HG02763 (cell line): ENCODE measurements around the gene KDM8.
"Not testable (repeated sequence)": the region's sequence is repeated elsewhere in the genome, so short reads cannot be mapped to it uniquely, and the experiment has no call there.

Source experiments
- ATAC-seq: cut with Tn5 transposase; IDR thresholded peaks from one replicate; pipeline ENCODE4 v1.9.1; 2021; ENCODE audit warnings: mild to moderate bottlenecking, moderate library complexity; ENCODE audit not compliant: unreplicated experiment

Gene KDM8

DNA sequence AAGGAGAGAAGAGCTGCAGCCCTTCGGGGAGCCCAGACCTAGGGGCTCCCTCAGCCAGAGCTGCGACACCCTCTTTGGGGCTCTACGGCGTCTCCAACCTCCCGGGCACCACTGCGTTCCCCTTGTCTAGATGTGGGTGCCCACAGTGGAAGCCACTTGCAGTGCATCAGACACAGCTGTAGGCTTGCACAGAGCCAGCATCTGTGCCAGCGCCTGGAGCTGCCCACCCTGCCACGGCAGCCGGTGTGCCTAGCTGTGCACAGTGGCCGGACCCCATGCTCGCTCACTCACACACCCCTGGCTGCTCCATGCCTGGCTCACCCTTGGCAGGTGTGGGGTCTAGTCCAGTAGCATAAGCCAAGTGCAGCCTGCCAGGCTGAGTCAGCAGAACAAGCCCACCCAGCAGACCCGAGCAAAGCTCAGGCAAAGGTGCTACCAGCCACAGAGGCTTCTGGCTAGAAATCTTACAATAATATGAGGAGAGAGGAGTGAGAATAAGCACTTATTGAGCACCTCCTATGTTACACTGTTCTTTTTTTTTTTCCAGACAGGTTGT, 12.9 kb upstream of the KDM8 start:
- ATAC-seq = no peak

DNA sequence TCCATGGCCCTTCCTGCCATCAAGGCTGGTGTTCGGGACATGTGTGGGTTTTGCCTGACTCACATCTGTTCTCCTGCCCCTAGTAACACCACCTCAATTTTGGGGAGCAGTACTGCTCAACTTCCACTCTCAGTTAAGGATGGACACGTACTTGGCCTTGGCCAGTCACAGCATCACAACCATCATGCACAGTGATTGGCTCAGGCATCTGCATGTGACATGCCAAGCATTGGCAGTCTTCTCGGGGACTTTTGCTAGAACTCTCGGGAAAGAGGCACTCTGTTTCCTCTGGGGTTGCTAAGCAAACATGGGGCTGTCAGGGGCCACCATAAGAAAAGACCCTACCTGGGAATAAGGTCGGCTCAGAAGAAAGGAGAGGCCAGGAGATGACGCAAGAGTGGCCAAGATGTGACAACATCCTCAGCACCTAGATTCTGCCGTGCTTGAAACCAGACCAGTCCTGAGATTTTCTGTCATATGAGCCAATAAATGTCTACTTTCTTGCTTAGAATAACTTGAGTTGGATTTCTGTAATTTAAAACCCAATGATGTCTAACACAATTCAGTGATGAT, 11.9 kb upstream of the KDM8 start:
- ATAC-seq = no peak

DNA sequence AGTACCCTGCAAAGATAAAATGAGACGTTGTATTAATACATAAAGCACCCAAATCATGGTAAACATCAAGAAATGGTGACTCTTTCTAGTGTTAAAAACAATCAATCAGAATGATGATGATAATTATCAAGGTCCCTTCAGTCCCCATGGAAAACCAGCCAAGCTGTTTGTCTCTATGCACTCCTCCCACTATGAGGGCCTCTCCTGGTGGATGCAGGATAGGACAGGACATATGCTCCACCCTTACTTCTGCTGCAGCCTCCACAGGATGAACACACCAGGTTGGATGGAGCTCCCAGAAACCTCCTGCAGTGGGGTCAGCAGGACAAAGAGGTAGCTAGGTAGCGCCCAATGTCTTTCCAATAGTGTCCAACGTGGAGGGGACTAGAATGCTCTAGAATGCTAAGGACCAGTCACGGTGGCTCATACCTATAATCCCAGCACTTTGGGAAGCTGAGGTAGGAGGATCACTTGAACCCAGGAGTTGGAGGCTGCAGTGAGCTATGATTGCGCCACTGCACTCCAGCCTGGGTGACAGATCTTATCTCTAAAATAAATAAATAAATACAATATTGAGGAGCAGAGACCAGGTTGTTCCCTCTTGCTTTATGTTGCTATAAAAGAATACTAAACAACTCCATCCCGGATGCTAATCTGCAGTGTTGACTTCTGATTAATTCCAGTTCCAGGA, 9.9 kb upstream of the KDM8 start:
- ATAC-seq = no peak

DNA sequence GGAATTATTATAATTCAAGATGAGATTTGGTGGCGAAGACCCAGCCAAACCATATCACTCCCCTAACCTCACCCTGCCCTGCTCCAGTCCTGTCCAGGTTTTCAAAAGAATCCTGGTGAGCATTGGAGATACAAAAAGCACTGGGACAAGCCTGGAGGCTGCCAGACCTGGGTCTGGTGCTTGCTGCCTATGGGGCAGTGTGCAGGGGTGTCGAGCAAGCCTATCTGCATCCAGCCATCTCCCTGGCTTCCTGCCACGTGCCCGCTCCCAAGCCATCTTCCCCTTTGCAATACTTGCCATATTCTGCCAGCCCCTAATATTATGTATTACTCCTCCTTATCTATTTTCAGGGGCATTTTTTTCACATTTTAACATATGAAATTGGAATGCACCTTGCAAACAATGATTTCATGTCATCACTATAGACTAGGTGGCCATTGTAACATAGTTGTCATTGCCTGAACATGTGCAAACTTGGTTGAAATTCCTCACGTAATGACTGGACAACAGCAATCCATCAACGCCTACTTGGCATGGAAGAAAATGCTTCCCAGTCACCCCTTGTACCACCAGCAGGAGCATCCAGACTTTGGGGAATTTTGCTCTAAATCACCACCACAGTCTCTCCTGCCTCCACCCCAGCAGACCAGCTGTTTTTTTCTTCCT, 8.1 kb upstream of the KDM8 start:
- no peak for ATAC-seq

DNA sequence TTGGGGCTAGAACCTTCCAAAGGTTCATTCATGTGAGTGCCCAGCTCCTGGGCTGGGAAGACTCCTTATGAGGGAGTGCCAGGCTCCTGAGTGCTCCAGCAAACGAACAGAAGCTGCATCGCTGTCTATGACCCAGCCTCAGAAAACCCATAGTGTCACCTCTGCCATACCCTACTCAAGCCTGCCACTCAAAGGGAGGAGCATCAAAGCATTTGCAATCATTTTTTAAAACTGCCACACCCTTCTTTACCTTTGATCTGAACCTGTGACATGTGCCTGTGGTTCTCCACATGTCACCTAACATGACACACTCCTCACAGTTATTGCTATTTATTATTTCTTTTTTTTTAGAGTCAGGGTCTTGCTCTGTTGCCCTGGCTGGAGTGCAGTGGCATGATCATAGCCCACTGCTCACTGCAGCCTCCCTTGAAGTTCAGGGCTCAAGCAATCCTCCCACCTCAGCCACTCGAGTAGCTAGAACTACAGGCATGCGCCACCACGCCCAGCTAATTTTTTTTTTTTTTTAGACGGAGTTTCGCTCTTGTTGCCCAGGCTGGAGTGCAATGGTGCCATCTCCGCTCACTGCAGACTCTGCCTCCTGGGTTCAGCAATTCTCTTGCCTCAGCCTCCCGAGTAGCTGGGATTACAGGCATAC, 7.3 kb upstream of the KDM8 start:
- no peak for ATAC-seq

DNA sequence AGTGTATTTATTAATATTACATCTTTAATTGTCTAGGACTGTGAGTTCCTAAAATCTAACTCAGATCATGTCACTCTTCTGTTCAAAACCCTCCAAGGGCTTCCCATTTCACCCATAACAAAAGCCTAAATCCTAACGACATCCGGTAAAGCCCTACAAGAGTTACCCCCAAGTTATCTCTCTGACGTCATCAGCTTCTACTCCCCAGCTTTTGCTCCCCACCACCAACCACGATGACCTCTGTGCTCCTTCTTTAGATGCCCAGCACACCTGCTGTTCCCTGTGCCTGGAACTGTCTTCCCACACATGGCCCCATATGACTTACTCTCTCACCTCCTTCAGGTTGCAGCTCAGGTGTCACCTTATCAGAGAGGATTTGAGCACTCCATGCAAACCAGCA, 6.3 kb upstream of the KDM8 start:
- ATAC-seq = no peak

DNA sequence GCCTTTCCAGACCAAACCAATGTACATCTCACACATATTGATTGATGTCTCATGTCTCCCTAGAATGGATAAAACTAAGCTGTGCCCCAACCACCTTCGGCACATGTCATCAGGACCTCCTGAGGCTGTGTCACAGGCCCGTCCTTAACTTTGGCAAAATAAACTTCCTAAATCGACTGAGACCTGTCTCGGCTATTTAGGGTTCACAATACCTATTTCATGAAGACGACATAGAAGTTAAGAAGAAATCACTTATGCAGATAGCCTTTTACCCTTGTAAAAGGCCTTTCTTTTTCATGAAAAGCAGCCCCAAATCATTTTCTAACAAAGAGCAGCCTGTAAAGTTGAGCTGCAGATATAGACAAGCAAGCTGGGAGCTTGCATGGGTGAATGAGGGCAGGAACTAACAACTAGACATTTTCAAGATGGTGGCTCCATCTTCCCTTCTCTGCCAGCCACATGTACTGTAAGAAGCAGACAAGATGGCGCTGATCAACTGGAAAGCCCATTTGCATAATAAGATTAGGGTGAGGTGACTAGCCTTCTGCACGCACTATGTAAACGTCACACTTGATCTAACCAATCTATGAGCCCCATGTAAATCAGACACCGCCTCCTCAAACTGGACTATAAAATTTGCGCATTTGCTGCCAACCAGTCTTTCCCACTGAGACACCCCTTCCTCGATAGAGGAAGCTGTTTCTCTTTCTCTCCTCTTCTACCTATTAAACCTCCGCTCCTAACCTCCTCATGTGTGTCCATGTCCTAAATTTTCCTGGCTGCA, 4.7 kb upstream of the KDM8 start:
- no peak for ATAC-seq

DNA sequence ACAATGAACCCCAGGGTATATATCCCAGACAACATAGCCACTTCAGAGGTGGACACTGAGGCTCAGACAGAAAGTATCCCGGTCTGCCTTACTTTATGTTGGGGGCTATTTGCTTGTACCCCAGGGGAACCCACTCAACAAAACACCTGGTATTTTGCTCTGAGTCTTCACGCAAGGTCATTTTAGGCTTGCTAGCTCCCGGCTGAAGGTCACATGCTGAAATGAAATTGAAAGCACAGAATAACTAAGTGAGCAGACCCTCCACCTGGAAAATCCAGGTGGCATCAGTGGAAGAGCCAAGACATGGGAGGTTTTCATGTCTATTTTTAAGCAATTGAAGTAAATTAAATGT, 4.1 kb upstream of the KDM8 start:
- ATAC-seq = no peak

DNA sequence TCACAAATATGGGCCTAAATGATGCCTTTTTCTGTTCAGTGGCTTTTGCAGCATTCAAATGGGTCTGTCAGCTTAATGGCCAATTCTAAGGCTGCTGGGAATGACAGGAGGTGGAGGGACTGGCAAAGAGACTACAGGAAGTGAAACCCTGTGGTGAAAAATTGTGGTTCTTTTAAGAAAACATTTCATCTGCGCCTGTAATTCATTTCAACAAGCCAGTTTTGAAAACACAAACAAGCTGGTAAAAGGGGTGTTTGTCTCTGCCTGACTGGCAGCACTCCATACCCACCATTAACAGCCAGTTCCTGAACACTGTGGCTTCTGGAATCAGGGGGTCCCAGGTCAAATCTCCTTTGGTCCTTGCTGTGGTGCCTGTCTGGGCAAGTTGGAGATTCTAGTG, 3.6 kb upstream of the KDM8 start:
- peak; percentile 25 for ATAC-seq

DNA sequence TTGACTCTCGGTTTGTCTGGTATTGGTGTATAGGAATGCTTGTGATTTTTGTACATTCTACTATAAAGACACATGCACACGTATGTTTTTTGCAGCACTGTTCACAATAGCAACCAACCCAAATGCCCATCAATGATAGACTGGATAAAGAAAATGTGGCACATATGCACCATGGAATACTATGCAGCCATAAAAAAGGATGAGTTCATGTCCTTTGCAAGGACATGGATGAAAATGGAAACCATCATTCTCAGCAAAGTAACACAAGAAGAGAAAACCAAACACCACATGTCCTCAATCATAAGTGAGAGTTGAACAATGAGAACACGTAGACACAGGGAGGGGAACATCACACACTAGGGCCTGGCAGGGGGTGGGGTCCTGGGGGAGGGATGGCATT, 2.4 kb upstream of the KDM8 start:
- not testable (repeated sequence) for ATAC-seq

DNA sequence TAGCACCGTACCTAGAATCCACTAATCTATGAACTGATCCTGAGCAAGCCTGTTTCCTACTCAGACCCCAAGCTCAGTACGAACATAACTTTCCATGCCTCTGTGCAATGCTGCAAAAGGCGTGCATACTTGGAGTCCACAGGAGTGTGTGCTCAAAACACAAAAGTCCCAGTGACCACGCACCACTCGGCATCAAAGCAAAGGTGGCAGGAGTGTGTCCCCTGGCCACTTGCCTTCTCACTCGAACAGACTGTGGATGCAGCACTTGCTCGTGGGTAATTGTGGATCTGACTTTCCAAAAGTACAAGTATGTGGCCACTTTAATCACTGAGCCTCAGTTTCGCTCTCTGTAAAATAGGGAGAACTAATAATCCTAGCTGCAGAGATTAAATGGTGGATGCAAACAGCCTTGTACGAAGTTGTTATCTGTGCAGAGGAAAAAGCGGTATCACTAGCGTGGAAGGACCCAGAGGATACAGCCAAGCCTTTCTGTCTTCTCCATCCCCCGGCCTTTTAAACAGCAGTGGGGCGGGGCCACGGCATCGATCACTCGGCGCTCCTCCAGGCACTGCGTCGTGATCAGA, 311 bp upstream of the KDM8 start:
- peak; percentile 50 for ATAC-seq

DNA sequence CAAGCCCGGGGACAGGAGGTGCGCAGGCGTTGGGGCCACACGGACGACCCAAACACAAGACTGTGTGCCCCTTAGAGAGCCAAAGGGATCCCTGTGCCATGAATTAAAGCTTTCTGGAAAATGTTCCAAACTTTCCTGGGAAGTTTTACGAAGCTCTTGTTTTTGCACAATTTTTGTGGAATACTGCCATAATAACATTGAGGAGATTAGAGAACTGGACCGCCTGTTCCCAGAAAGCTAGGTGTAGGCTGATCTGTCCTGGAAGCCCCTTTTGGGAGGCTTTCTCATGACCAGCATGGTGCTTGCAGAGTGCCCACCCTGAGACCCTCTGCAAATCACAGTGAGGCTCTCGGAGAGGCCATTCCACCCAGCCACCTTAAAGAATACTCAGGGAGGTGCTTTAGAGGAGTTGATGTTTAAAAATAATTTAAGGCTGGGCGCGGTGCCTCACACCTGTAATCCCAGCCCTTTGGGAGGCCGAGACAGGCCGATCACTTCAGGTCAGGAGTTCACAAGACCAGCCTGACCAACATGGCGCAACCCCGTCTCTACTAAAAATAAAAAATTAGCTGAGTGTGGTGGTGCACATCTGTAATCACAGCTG, 1.1 kb downstream of the KDM8 start:
- no peak for ATAC-seq

DNA sequence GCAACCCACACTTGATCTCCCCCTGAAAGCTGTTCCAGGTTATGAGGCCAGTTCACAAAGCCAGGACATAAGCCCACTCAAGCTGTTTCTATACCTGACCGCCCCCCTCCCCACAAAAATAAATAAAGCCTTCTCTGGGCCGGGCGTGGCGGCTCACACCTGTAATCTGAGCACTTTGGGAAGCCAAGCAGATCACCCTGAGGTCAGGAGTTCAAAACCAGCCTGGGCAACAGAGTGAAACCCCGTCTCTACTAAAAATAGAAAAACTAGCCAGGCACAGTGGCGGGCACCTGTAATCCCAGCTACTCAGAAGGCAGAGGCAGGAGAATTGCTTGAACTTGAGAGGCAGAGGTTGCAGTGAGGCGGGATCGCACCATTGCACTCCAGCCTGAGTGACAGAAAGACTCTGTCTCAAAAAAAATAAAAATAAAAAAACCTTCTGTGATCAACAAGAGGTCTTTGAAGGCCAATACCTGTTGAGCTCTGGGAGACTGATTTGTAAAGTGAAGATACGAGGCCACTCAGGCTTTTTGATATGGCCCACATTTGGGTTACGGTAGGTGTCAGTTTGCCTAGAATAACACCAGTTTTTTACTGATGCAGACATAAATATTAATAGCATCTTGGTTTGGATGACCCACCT, 2.2 kb downstream of the KDM8 start:
- no peak for ATAC-seq

DNA sequence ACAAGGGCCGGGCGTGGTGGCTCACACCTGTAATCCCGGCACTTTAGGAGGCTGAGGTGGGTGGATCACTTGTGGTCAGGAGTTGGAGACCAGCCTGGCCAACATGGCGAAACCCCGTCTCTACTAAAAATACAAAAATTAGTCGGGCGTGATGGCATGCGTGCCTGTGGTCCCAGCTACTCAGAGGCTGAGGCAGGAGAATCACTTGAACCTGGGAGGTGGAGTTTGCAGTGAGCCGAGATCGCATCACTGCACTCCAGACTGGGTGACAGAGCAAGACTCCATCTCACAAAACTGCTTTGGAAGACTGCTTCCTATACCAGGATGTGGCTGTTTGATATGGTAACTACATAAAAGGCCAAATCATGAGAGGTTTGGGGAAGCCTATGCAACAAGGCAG, 3.8 kb downstream of the KDM8 start:
- not testable (repeated sequence) for ATAC-seq

DNA sequence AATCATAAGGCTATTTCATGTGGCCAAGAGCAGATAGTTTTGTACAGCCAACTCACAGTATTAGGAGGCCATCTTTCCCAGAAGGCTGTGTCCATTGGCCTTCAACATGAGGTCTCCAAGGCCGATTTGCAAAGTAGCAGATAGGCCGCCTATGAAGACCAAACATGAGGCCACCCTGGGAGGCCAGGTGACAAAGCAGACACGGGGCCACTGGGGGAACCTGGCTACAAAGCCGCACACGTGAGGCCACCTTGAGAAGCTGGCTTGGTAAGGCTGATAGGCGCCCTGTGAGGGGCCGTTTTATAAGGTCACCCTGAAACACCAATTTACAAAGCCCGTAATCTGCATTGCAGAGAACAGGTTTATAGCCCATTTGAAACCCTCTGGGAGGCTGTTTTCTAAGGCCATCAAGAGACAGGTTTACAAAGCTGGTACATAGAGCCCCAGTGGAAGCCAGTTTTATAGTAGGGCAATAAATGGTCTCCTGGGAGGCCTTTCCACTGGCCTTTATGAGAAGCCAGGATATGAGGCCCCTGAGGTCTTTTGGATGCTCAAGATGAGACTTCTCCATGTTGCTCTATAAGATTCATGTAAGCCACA, 4.9 kb downstream of the KDM8 start:
- no peak for ATAC-seq

DNA sequence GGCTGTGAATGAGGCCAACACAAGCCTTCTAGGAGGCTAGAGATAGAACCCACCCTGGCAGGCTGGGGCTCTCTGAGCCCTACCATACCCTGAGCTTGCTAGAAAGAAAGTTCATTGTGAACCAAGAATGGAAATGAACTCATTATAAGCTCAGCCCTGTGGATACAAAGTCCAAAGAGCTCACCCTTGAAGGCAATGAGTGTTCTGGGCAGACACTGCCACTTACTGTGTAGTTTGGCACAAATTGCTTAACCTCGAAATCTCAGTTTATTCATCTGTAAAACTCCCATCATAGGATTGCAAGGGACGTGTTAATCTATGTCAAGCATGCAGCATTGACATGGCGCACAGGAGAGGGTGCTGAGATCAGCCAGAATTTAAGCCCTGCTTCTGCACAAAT, 5.5 kb downstream of the KDM8 start:
- ATAC-seq = no peak

DNA sequence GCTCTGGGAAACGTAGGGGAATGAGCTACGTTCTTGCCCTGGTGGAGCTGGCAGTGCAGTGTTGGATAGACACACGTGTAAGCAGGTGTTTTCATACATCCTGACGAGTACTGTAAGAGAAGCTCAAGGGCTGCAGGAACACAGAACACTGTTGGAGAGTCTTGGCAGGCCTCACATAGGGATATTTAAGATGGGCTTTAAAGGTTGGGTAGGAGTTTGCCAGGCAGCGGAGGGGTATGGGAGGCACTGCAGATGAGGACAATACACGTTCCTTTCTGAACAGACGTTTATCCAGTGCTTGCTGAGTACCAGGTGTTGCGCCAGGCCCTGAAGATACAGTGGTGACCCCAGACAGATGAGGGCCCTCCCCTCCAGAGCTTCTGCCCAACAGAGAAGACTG, 6.3 kb downstream of the KDM8 start:
- ATAC-seq = no peak

DNA sequence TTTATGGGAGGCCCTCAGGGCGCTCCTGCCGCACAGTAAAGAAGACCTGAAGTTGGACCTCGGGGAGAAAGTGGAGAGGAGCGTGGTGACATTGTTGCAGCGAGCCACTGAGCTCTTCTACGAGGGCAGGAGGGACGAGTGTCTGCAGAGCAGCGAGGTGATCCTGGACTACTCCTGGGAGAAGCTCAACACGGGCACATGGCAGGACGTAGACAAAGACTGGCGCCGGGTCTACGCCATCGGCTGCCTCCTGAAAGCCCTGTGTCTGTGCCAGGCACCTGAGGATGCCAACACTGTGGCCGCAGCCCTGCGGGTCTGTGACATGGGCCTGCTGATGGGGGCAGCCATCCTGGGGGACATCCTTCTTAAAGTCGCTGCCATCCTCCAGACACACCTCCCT, 6.8 kb downstream of the KDM8 start:
- ATAC-seq = no peak

DNA sequence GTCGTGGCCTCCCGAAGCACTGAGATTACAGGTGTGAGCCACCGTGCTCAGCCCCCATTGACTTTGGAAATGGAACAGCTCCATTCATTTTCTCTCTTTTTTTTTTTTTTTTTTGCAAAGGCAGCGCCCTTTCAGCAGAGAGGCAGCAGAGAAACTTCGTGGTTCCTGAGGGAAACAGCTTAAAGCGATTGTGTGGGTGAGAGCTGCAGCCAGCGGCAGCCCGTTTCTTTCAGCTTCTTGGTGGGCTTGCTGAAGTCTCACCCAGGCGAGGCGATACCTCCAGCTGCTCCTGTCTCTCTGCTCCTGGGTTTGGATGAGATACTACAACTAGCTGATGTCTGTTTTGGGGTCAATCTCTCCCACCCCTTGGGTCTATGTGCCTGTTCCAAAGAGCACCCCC, 7.7 kb downstream of the KDM8 start:
- ATAC-seq = no peak
